Posterior cingulate gyrus (tissue), 11 donors: Measurements from ENCODE around the gene ALDH4A1.

Source experiments
- DNase-seq, 10 donors: peaks; one replicate each; pipeline versions ENCODE4 v3.0.0 to v3.0.0-alpha.2; 2020 to 2021; ENCODE audit warnings: mixed read lengths in 3 of 10
- intact Hi-C: fragments of 100-400 bp; cut with DNase I; formaldehyde crosslinking; loops from one replicate; pipeline ENCODE4 v1.15.1; 2023

ALDH4A1 gene

GRCh38 chr1:18940303-18941020, 38.1 kb upstream of the ALDH4A1 start:
- intact Hi-C loops: no loop called here
- peak in 1 of 10 donors; percentile 10 for DNase-seq

GRCh38 chr1:18939398-18940302, 37.3 kb upstream of the ALDH4A1 start:
- DNase-seq: peak in 1 of 10 donors; percentile 46
- intact Hi-C loops: no loop called here

GRCh38 chr1:18938707-18939070, 36.3 kb upstream of the ALDH4A1 start:
- intact Hi-C loops: no loop called here
- peak in 3 of 10 donors; percentile 69 to 94 (median 84) for DNase-seq

- intact Hi-C loops: no loop called here
- no peak for DNase-seq
Observed at GRCh38 chr1:18938008-18938706, 35.8 kb upstream of the ALDH4A1 start.

GRCh38 chr1:18937539-18937938, 35.2 kb upstream of the ALDH4A1 start:
- intact Hi-C loops: no loop called here

GRCh38 chr1:18936814-18937481, 34.6 kb upstream of the ALDH4A1 start:
- intact Hi-C loops: no loop called here
- peak in 1 of 10 donors; percentile 28 for DNase-seq

More at GRCh38 chr1:18937539-18937938, 35.2 kb upstream of the ALDH4A1 start:
- no peak for DNase-seq

GRCh38 chr1:18936471-18936813, 34.1 kb upstream of the ALDH4A1 start:
- intact Hi-C loops: no loop called here
- peak in 1 of 10 donors; percentile 5 for DNase-seq

- DNase-seq: no peak
- intact Hi-C loops: no loop called here
Observed at GRCh38 chr1:18934205-18935000, 32.0 kb upstream of the ALDH4A1 start.

GRCh38 chr1:18932879-18933278, 30.5 kb upstream of the ALDH4A1 start:
- intact Hi-C loops: no loop called here
- peak in 1 of 10 donors; percentile 65 for DNase-seq

- no peak for DNase-seq
- intact Hi-C loops: no loop called here
Observed at GRCh38 chr1:18932387-18932786, 30.0 kb upstream of the ALDH4A1 start.

- intact Hi-C loops: no loop called here
- DNase-seq: no peak
Observed at GRCh38 chr1:18931730-18932129, 29.4 kb upstream of the ALDH4A1 start.

GRCh38 chr1:18929686-18930085, 27.3 kb upstream of the ALDH4A1 start:
- intact Hi-C loops: no loop called here
- DNase-seq: no peak

GRCh38 chr1:18928985-18929384, 26.6 kb upstream of the ALDH4A1 start:
- intact Hi-C loops: no loop called here
- DNase-seq: no peak

- no peak for DNase-seq
- intact Hi-C loops: no loop called here
Observed at GRCh38 chr1:18928406-18928805, 26.1 kb upstream of the ALDH4A1 start.

GRCh38 chr1:18927654-18928272, 25.4 kb upstream of the ALDH4A1 start:
- intact Hi-C loops: no loop called here
- DNase-seq: peak in 1 of 10 donors; percentile 66

GRCh38 chr1:18927082-18927653, 24.8 kb upstream of the ALDH4A1 start:
- intact Hi-C loops: no loop called here
- peak in 1 of 10 donors; percentile 79 for DNase-seq

GRCh38 chr1:18926315-18927081, 24.1 kb upstream of the ALDH4A1 start:
- DNase-seq: peak in 1 of 10 donors; percentile 84
- intact Hi-C loops: no loop called here

GRCh38 chr1:18925279-18925678, 22.9 kb upstream of the ALDH4A1 start:
- intact Hi-C loops: no loop called here
- no peak for DNase-seq
